PC-9 (cell line): ENCODE results near the gene GMPPA. TPM values are rescaled to one million over a fixed set of nuclear protein-coding genes. Genes with fewer than 3 reads are reported as not detected.

Experiments
- BruUV-seq: library from RNA; stranded (reverse); fragments of 400-500 nt; replicated peaks from 2 replicates; lab custom pipeline; 2021; lab: Mats Ljungman, UMichigan
- CTCF ChIA-PET: fragments of 300-600 bp; sonication (Branson Sonifier 250); formaldehyde crosslinking; loops from one replicate; lab custom pipeline; 2022; ENCODE audit warnings: antibody characterized with exemption; lab: Charles Lee
- POLR2A ChIA-PET: fragments of 300-600 bp; sonication (Branson Sonifier 250); formaldehyde crosslinking; loops from one replicate; lab custom pipeline; 2022; ENCODE audit warnings: antibody characterized with exemption; ENCODE audit not compliant: unreplicated experiment; lab: Charles Lee
- DNase-seq, 2 experiments: peaks; one replicate each; pipeline versions ENCODE4 v3.0.0 to v3.0.0-alpha.2; 2015 to 2022; ENCODE audit warnings: mixed read lengths in 1 of 2
- H2AFZ ChIP-seq: fragments of 200-600 bp; sonication (generic); 2 replicates; pipeline ENCODE4 v1.8.1; 2017; ENCODE audit warnings: antibody characterized with exemption
- H3F3A ChIP-seq: fragments of 200-600 bp; sonication (generic); 2 replicates; pipeline ENCODE4 v1.8.1; 2017; ENCODE audit warnings: antibody characterized with exemption, mild to moderate bottlenecking, low read depth; ENCODE audit not compliant: insufficient read depth
- H3K27ac ChIP-seq: fragments of 200-600 bp; sonication (generic); 2 replicates; pipeline ENCODE4 v1.6.1; 2016; ENCODE audit warnings: mixed run types
- H3K27me3 ChIP-seq: fragments of 200-600 bp; sonication (generic); 2 replicates; pipeline ENCODE4 v1.6.1; 2016; ENCODE audit warnings: low read depth, mixed run types; ENCODE audit not compliant: insufficient read depth
- H3K36me3 ChIP-seq: fragments of 200-600 bp; sonication (generic); 2 replicates; pipeline ENCODE4 v1.6.1; 2016; ENCODE audit warnings: low read depth, mixed run types
- H3K4me1 ChIP-seq: fragments of 200-600 bp; sonication (generic); replicated peaks from 2 replicates; pipeline ENCODE4 v1.6.1; 2016; ENCODE audit warnings: mixed run types; ENCODE audit not compliant: insufficient read depth
- H3K4me2 ChIP-seq: fragments of 200-600 bp; sonication (generic); 2 replicates; pipeline ENCODE4 v1.6.1; 2017; ENCODE audit warnings: mixed run types
- H3K4me3 ChIP-seq: fragments of 200-600 bp; sonication (generic); 2 replicates; pipeline ENCODE4 v1.6.1; 2016; ENCODE audit warnings: mixed run types
- H3K79me2 ChIP-seq: fragments of 200-600 bp; sonication (generic); 2 replicates; pipeline ENCODE4 v1.6.1; 2017; ENCODE audit warnings: low read depth, mixed run types
- H3K9me2 ChIP-seq: fragments of 200-600 bp; sonication (generic); 2 replicates; pipeline ENCODE4 v1.8.1; 2017; ENCODE audit warnings: mild to moderate bottlenecking; ENCODE audit not compliant: insufficient read depth
- H3K9me3 ChIP-seq: fragments of 200-600 bp; sonication (generic); 2 replicates; pipeline ENCODE4 v1.8.1; 2016; ENCODE audit warnings: low read depth; ENCODE audit not compliant: insufficient read depth
- H4K20me1 ChIP-seq: fragments of 200-600 bp; sonication (generic); 2 replicates; pipeline ENCODE4 v1.8.1; 2017; ENCODE audit not compliant: insufficient read depth
- EZH2 ChIP-seq: fragments of 200-600 bp; sonication (generic); IDR thresholded peaks from 2 replicates; pipeline ENCODE4 v1.8.0; 2017; ENCODE audit warnings: antibody characterized with exemption, low read depth
- intact Hi-C: fragments of 100-400 bp; cut with micrococcal nuclease; formaldehyde crosslinking; loops from one replicate; pipeline ENCODE4 v1.10.0; 2022; ENCODE audit not compliant: unreplicated experiment
- total RNA-seq: library from RNA; stranded (reverse); gene quantifications from 2 replicates; pipeline ENCODE4 v1.2.3, GENCODE V29; 2021
- TF ChIP-seq, protein P1 (sequence below): fragments of 200-600 bp; sonication (generic); conservative IDR thresholded peaks from 2 replicates; pipeline ENCODE4 v1.6.1; 2017; ENCODE audit warnings: mixed run types, antibody characterized with exemption, mild to moderate bottlenecking, moderate library complexity

GMPPA gene
- total RNA-seq, 1 experiment from 2014 or later = 57.2 TPM

GRCh38 chr2:219509780-219510511 lies 11.3 kb downstream of the GMPPA start:
- H3K36me3 ChIP-seq = no peaks in the 10 kb centered on the region
- H2AFZ ChIP-seq = no peak overlapping the region; the same call in 1 of the 2 replicates
- intact Hi-C loops = no loop called here
- no peaks in the 10 kb centered on the region for H3K79me2 ChIP-seq
- H3F3A ChIP-seq = no peaks in the 10 kb centered on the region
- TSS peak; percentile 39 for BruUV-seq
- no peaks in the 10 kb centered on the region for H3K4me1 ChIP-seq
- TF ChIP-seq EZH2 = no peak
- TF ChIP-seq, protein P1, sequence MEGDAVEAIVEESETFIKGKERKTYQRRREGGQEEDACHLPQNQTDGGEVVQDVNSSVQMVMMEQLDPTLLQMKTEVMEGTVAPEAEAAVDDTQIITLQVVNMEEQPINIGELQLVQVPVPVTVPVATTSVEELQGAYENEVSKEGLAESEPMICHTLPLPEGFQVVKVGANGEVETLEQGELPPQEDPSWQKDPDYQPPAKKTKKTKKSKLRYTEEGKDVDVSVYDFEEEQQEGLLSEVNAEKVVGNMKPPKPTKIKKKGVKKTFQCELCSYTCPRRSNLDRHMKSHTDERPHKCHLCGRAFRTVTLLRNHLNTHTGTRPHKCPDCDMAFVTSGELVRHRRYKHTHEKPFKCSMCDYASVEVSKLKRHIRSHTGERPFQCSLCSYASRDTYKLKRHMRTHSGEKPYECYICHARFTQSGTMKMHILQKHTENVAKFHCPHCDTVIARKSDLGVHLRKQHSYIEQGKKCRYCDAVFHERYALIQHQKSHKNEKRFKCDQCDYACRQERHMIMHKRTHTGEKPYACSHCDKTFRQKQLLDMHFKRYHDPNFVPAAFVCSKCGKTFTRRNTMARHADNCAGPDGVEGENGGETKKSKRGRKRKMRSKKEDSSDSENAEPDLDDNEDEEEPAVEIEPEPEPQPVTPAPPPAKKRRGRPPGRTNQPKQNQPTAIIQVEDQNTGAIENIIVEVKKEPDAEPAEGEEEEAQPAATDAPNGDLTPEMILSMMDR = peak; percentile 70
- H3K27ac ChIP-seq = no peak overlapping the region
- peak in 1 of 2 experiments; percentile 50 for DNase-seq
- ChIA-PET CTCF (interaction anchor here (0.5 to 1.6 kb wide), 12 partner anchors 8 to 1553 kb away, joined by 3 to 19 read pairs (median 6); partner anchors contain the start of gene GMPPA), POLR2A (interaction anchor here (0.5 to 0.7 kb wide), 3 partner anchors 49 to 1905 kb away, joined by 3 to 8 read pairs (median 4); no protein-coding TSS in a partner anchor)
- H3K4me2 ChIP-seq = peak overlapping the region; percentile 82
- H3K27me3 ChIP-seq = peaks cover 47% of the 10 kb centered on the region
- peak overlapping the region; percentile 53; the same call in 1 of the 2 replicates for H3K4me3 ChIP-seq
- H3K9me3 ChIP-seq = no peaks in the 10 kb centered on the region
- no peaks in the 10 kb centered on the region for H4K20me1 ChIP-seq
- no peaks in the 10 kb centered on the region for H3K9me2 ChIP-seq

DNA sequence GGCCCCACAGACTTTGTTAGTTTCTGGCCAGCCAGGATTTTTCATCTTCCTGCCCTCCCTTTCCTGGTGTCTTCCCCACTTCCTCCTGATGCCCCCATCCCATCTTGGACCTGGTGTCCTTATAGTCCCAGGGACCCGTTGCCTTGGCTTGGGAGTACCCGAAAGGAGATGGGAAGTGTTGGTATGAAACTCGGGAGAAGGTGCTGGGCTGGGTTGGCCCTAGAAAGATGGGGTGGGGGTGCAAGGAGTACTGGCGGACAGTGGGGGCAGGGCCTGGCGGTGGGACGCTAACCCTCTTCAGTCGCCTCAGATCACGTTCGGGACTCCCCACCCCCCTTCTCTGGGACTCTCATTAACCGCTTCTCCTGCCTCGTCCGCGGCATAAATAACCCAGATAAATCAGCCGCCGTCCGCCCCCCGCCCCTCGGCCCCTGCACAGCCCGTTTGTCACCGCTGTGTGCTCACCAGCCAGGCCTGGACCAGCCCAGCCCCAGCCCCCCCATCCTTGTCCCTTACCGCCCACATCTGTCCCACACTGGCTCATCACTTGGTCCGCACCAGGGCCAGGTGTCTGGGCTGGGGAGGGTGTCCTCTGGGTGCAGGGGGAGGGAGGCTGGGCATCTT lies 11.9 kb downstream of the GMPPA start:
- Histone ChIP-seq H3F3A (no peaks in the 10 kb centered on the region), H3K4me3 (no peak overlapping the region; the same call in 1 of the 2 replicates), H4K20me1 (no peaks in the 10 kb centered on the region), H2AFZ (no peak overlapping the region), H3K27ac (no peak overlapping the region), H3K9me3 (no peaks in the 10 kb centered on the region), H3K4me2 (peak overlapping the region; percentile 82), H3K36me3 (no peaks in the 10 kb centered on the region), H3K27me3 (peaks cover 54% of the 10 kb centered on the region), H3K9me2 (no peaks in the 10 kb centered on the region), H3K79me2 (no peaks in the 10 kb centered on the region), H3K4me1 (no peaks in the 10 kb centered on the region)
- ChIA-PET POLR2A (interaction anchor here (0.7 kb wide), 1 partner anchor 1904 kb away, joined by 4 read pairs; no protein-coding TSS in a partner anchor), CTCF (interaction anchor here (0.6 to 1.6 kb wide), 9 partner anchors 10 to 1554 kb away, joined by 3 to 19 read pairs (median 6); partner anchors contain the start of gene GMPPA)
- intact Hi-C loops = no loop called here
- BruUV-seq = no TSS peak
- TF ChIP-seq EZH2 = no peak
- TF ChIP-seq, protein P1 = peak; percentile 15; the same call in 1 of the 2 replicates
- DNase-seq = no peak

DNA sequence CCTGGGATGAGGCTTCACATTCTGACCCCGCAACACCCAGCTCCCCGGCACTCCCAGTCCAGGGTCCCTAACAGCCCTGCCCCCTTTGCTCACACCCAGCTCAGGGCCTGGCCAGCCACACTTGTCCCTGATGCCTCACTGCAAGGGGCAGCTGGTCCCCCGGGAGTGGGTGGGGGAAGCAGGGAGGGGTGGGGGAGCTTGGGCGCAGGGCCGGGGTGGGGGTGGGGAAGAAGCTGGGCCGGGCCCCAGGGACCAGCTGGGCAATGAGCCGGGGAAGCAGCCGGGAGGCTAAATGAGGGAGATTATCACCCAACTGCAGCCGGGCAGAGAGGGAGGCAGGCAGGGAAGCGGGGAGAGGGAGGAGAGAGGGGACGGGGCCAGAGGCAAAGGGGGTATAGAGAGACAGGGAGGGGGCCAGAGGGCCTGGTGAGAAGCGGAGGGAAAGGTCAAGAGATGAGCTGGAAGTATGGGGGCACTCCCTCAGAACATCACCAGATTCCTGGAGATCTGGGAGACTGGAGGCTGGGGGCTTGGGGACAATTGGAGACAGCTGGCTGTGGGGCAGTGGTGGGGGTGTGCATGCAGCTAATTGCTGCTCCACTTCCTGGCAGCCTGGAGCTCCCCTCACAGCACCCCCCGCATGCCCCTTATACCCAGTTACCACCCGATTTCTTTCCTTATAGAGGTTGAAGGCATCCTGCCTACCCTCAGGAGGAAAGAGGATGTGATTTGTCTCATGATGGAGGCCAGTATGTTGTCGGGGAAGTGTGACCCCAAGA lies 13.0 kb downstream of the GMPPA start:
- BruUV-seq = no TSS peak
- intact Hi-C loops = no loop called here
- peaks cover 65% of the 10 kb centered on the region for H3K27me3 ChIP-seq
- no peak overlapping the region for H2AFZ ChIP-seq
- H3K4me2 ChIP-seq = no peak overlapping the region
- ChIA-PET CTCF (interaction anchor here (0.6 kb wide), 3 partner anchors 19 to 30 kb away, joined by 3 to 4 read pairs (median 4); no protein-coding TSS in a partner anchor), POLR2A (interaction anchor here (0.7 to 0.8 kb wide), 3 partner anchors 9 to 1250 kb away, joined by 3 to 6 read pairs (median 3); no protein-coding TSS in a partner anchor)
- no peak overlapping the region for H3K27ac ChIP-seq
- H3K79me2 ChIP-seq = no peaks in the 10 kb centered on the region
- no peaks in the 10 kb centered on the region for H3K36me3 ChIP-seq
- TF ChIP-seq EZH2 = no peak
- TF ChIP-seq, protein P1 = no peak
- no peaks in the 10 kb centered on the region for H4K20me1 ChIP-seq
- H3K4me3 ChIP-seq = no peak overlapping the region
- no peak for DNase-seq
- H3K4me1 ChIP-seq = no peaks in the 10 kb centered on the region
- H3K9me2 ChIP-seq = no peaks in the 10 kb centered on the region
- no peaks in the 10 kb centered on the region for H3F3A ChIP-seq
- H3K9me3 ChIP-seq = no peaks in the 10 kb centered on the region
